Measurements from ENCODE around the gene PARP4.
"Not testable (repeated sequence)": the region's sequence is repeated elsewhere in the genome, so short reads cannot be mapped to it uniquely, and the experiment has no call there.

The PARP4 gene

DNA sequence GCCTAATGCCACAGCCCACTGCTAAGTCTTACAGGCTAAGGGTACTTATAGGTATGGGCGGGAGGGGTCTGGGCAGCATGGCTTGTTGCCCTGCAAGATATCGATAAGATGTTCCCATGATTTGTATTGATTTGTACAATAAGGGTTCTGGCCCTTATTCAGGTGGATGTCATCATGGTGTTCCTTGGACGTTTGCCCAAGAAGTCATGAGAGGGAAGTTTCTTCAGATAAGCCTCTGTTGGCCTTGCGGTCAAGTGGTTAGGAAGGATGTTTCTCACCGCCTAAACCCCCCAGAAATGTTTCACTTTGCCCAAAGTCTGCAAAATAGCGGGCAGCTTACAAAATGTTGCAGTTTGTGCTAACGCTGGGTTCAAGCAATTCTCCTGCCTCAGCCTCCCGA is 7.3 kb downstream of the PARP4 start:
- no peak for DNase-seq (ENCODE audit: low read depth)
- no peak overlapping the region for H3K4me3 ChIP-seq (ENCODE audit: control insufficient read depth, low read depth, low read length)

DNA sequence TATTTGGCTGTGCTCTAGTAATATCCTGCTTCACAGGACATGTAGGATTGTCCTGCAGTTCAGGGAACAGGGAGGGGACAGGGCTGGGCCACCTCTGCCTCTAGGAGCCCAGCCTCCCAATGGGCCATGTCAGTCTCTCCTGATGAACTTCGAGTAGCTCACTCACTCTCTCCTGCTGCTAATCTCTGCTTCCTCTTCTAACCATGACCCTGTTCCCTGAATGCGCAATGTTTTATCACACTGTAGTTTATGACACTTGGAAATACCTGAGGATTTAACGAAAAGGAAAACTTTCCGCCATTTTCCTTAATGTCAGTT is 9.2 kb downstream of the PARP4 start:
- H3K4me3 ChIP-seq (ENCODE audit: control insufficient read depth, low read depth, low read length): no peak overlapping the region
- DNase-seq (ENCODE audit: low read depth): no peak

More for the DNA sequence above, 7.3 kb downstream of the PARP4 start:
- TF ChIP-seq, protein P1, sequence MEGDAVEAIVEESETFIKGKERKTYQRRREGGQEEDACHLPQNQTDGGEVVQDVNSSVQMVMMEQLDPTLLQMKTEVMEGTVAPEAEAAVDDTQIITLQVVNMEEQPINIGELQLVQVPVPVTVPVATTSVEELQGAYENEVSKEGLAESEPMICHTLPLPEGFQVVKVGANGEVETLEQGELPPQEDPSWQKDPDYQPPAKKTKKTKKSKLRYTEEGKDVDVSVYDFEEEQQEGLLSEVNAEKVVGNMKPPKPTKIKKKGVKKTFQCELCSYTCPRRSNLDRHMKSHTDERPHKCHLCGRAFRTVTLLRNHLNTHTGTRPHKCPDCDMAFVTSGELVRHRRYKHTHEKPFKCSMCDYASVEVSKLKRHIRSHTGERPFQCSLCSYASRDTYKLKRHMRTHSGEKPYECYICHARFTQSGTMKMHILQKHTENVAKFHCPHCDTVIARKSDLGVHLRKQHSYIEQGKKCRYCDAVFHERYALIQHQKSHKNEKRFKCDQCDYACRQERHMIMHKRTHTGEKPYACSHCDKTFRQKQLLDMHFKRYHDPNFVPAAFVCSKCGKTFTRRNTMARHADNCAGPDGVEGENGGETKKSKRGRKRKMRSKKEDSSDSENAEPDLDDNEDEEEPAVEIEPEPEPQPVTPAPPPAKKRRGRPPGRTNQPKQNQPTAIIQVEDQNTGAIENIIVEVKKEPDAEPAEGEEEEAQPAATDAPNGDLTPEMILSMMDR (IDR thresholded peaks at IDR 0.05; ENCODE audit: control insufficient read depth, insufficient read depth, low read depth, low read length, missing control alignments): no peak

DNA sequence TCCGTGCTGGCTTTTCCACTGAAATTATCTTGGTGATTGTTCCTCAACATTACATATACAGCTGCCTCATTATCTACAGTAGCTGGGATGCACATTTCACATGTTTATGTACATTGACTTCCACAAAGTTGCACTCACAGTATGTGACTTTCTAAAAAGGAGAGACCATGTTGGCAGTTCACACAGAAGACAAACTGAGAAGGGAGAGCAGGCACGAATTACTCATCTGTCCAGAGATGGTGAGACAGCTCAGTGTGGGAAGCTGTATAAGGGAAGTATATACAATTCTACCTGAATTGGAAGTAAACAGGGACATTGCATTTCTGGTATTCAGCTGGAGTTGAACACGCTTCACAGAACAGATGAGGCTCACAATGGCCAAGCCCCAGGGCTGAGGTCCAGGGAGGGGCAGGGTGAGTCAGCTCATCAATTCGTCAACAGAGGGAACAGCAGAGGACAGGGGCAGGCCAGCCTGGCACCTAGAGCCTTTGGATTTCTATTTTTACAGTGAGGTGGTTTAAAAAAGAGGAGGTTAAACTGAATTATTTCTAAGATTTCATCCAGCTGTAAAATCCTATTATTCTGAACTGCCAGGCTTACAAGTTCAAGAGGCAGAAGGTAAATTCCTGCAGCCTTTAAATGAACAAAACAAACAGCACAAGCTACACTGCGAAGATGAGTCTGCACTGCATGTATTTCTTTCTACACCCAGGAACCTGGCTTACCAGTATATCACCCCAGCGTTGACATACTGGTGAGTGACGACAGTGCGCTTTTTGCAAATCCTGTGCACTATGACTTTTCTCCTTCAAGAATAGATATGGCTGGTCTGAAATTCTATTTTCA is 9.8 kb downstream of the PARP4 start:
- no peak overlapping the region for H3K4me3 ChIP-seq (ENCODE audit: control insufficient read depth, low read depth, low read length)
- TF ChIP-seq, protein P1 (IDR thresholded peaks at IDR 0.05; ENCODE audit: control insufficient read depth, insufficient read depth, low read depth, low read length, missing control alignments): no peak
- DNase-seq (ENCODE audit: low read depth): no peak

More for the DNA sequence above, 9.2 kb downstream of the PARP4 start:
- TF ChIP-seq, protein P1 (IDR thresholded peaks at IDR 0.05; ENCODE audit: control insufficient read depth, insufficient read depth, low read depth, low read length, missing control alignments): no peak

DNA sequence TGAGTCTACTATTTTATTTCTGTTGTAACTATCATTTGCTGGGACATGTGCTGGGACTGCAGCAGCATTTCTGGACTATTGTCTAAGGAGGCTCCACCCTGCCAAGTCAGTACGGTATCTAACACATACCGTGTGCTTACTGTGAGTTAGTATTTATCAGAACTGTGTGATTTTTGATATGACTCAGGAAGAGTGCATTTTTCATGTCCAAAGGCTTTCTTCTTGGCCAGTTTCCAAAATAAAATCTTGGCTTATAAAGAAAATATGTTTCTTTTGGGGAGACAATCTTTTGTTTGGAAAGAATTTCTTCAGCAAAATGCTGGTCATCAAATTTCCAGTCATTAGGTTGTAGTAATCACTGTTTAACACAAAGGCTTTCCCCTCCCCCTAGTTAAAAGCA is 11.6 kb downstream of the PARP4 start:
- no peak for DNase-seq (ENCODE audit: low read depth)
- TF ChIP-seq, protein P1 (IDR thresholded peaks at IDR 0.05; ENCODE audit: control insufficient read depth, insufficient read depth, low read depth, low read length, missing control alignments): no peak
- H3K4me3 ChIP-seq (ENCODE audit: control insufficient read depth, low read depth, low read length): no peak overlapping the region

DNA sequence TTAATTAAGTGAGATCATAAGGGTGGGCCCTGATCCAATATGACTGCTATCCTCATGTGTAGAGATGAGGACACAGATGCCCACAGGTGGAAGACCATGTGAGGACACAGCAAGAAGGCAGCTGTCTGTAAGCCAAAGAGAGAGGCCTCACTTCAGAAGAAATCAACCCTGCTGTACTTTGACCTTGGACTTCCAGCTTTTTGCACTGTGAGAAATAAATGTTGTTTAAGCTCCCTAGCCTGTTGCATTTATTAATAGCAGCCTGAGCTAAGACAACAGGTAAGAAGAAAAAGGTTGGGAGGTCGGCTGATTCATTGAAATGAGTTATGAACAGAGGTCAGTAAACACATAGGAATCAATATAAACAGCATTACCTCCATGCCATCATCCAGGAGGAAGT is 14.8 kb downstream of the PARP4 start:
- H3K4me3 ChIP-seq (ENCODE audit: control insufficient read depth, low read depth, low read length): no peak overlapping the region
- TF ChIP-seq, protein P1 (IDR thresholded peaks at IDR 0.05; ENCODE audit: control insufficient read depth, insufficient read depth, low read depth, low read length, missing control alignments): no peak
- no peak for DNase-seq (ENCODE audit: low read depth)

DNA sequence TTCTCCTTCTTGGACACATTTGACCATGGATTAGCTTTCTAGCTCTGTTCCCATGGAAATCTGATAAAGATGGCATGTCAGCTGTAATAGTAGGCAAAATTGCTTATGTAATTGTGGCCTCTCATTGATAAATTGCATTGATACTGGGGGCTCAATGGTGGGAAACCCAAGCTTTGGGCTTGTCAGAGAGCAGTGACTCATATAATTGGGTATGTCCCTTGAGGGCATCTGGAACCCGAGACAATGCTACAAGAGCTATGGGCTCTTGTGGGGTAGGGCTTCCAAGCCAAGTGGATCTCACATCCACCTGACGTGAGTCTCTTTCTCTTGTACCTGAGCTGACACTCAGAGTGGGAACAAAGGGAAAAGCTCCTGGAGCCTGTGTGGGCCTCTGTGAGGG is 16.3 kb downstream of the PARP4 start:
- DNase-seq (ENCODE audit: low read depth); H3K4me3 ChIP-seq (ENCODE audit: control insufficient read depth, low read depth, low read length): not testable (repeated sequence)

DNA sequence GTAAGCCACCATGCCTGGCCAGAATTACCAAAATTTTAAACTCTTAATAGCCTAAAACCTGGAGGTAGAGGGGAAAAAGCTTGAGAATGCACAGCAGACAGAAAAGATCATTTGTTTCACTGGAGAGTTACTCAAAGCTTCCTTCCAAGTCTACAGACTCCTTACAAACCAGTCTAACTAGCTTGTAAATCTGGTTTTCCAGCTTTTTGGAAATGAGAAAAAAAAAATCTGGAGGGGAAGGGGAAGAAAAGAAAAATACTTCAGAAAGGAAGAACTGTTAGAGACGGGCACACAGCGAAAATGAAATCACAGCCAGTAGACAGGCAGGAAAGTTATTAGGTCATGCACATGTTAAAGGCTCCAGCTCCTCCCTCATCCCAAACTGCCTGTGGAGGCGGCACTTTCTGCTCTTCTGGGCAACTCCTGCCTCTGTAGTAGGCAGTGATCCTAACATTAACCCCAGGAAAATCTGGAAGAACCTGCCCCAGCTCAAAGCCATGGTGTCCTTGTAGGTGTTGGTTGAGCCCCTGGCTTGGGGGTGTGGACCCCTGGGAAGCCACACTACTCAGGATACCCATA is 17.3 kb downstream of the PARP4 start:
- no peak for DNase-seq (ENCODE audit: low read depth)
- TF ChIP-seq, protein P1 (IDR thresholded peaks at IDR 0.05; ENCODE audit: control insufficient read depth, insufficient read depth, low read depth, low read length, missing control alignments): no peak
- H3K4me3 ChIP-seq (ENCODE audit: control insufficient read depth, low read depth, low read length): no peak overlapping the region

Data from AG09309 (cell line).